Measurements from ENCODE around the gene CTPS1.

CTPS1 gene

GRCh38 chr1:41010345-41010744 is 30.8 kb downstream of the CTPS1 start:
- Histone ChIP-seq H3K36me3 (ENCODE audit: control insufficient read depth, insufficient read depth, low read length) (peaks cover 32% of the 10 kb centered on the region), H4K8ac (ENCODE audit: low read depth, low read length) (no peak overlapping the region), H3K56ac (ENCODE audit: low read length) (no peak overlapping the region), H3K9ac (ENCODE audit: low read length) (no peak overlapping the region), H3K27me3 (ENCODE audit: insufficient read depth, low read length, poor library complexity) (no peaks in the 10 kb centered on the region), H2BK120ac (ENCODE audit: low read depth, low read length) (no peak overlapping the region), H3K4ac (ENCODE audit: low read depth, low read length) (no peak overlapping the region), H3K4me3 (ENCODE audit: low read length) (no peak overlapping the region), H2BK15ac (replicated peaks; ENCODE audit: low read depth) (no peak overlapping the region), H3K27ac (ENCODE audit: low read depth, low read length) (no peak overlapping the region), H3K79me2 (ENCODE audit: control insufficient read depth, insufficient read depth, low read length) (no peaks in the 10 kb centered on the region), H4K5ac (ENCODE audit: low read length) (no peak overlapping the region), H2BK5ac (ENCODE audit: low read length) (no peak overlapping the region), H3K18ac (ENCODE audit: low read length) (no peak overlapping the region), H3K79me1 (ENCODE audit: low read length) (peaks cover 2% of the 10 kb centered on the region), H3K23ac (ENCODE audit: low read length) (no peak overlapping the region), H3K4me2 (ENCODE audit: low read length) (no peak overlapping the region), H2AK5ac (ENCODE audit: low read length) (no peak overlapping the region), H3K4me1 (ENCODE audit: control insufficient read depth, low read depth, low read length) (no peaks in the 10 kb centered on the region)
- no CpG with 5 or more reads among the region's 1 CpG for WGBS (ENCODE audit: extremely low coverage, insufficient coverage, low lambda C conversion rate)
- no peak for DNase-seq

- WGBS (ENCODE audit: extremely low coverage, insufficient coverage, low lambda C conversion rate), result no CpG with 5 or more reads among the region's 6 CpGs
- no peak overlapping the region for H3K18ac ChIP-seq (ENCODE audit: low read length)
- peaks cover 27% of the 10 kb centered on the region for H3K36me3 ChIP-seq (ENCODE audit: control insufficient read depth, insufficient read depth, low read length)
These were observed 33.5 kb downstream of the CTPS1 start for GRCh38 chr1:41013024-41013423.

GRCh38 chr1:41013796-41014195 is 34.3 kb downstream of the CTPS1 start:
- Histone ChIP-seq H3K4me1 (ENCODE audit: control insufficient read depth, low read depth, low read length) (no peaks in the 10 kb centered on the region), H2BK120ac (ENCODE audit: low read depth, low read length) (no peak overlapping the region), H2BK5ac (ENCODE audit: low read length) (no peak overlapping the region), H3K4me3 (ENCODE audit: low read length) (no peak overlapping the region), H3K27ac (ENCODE audit: low read depth, low read length) (no peak overlapping the region), H3K79me1 (ENCODE audit: low read length) (no peaks in the 10 kb centered on the region), H3K18ac (ENCODE audit: low read length) (no peak overlapping the region), H3K4me2 (ENCODE audit: low read length) (no peak overlapping the region), H2BK15ac (replicated peaks; ENCODE audit: low read depth) (no peak overlapping the region), H3K27me3 (ENCODE audit: insufficient read depth, low read length, poor library complexity) (no peaks in the 10 kb centered on the region), H3K36me3 (ENCODE audit: control insufficient read depth, insufficient read depth, low read length) (peaks cover 21% of the 10 kb centered on the region), H3K9ac (ENCODE audit: low read length) (no peak overlapping the region), H4K8ac (ENCODE audit: low read depth, low read length) (no peak overlapping the region), H4K5ac (ENCODE audit: low read length) (no peak overlapping the region), H3K4ac (ENCODE audit: low read depth, low read length) (no peak overlapping the region), H2AK5ac (ENCODE audit: low read length) (no peak overlapping the region), H3K23ac (ENCODE audit: low read length) (no peak overlapping the region), H3K79me2 (ENCODE audit: control insufficient read depth, insufficient read depth, low read length) (no peaks in the 10 kb centered on the region), H3K56ac (ENCODE audit: low read length) (no peak overlapping the region)
- WGBS (ENCODE audit: extremely low coverage, insufficient coverage, low lambda C conversion rate), result no CpG with 5 or more reads among the region's 7 CpGs
- no peak for DNase-seq

More at GRCh38 chr1:41013024-41013423, 33.5 kb downstream of the CTPS1 start:
- H3K4me2 ChIP-seq (ENCODE audit: low read length), result no peak overlapping the region
- H3K9ac ChIP-seq (ENCODE audit: low read length), result no peak overlapping the region
- no peak overlapping the region for H3K23ac ChIP-seq (ENCODE audit: low read length)
- H2BK120ac ChIP-seq (ENCODE audit: low read depth, low read length), result no peak overlapping the region
- no peak overlapping the region for H2BK15ac ChIP-seq (replicated peaks; ENCODE audit: low read depth)
- H2BK5ac ChIP-seq (ENCODE audit: low read length), result no peak overlapping the region
- no peak overlapping the region for H3K4ac ChIP-seq (ENCODE audit: low read depth, low read length)
- no peak overlapping the region for H3K4me3 ChIP-seq (ENCODE audit: low read length)
- no peak overlapping the region for H4K5ac ChIP-seq (ENCODE audit: low read length)
- H3K56ac ChIP-seq (ENCODE audit: low read length), result no peak overlapping the region
- no peaks in the 10 kb centered on the region for H3K4me1 ChIP-seq (ENCODE audit: control insufficient read depth, low read depth, low read length)
- H3K27ac ChIP-seq (ENCODE audit: low read depth, low read length), result no peak overlapping the region
- no peaks in the 10 kb centered on the region for H3K27me3 ChIP-seq (ENCODE audit: insufficient read depth, low read length, poor library complexity)
- H3K79me1 ChIP-seq (ENCODE audit: low read length), result no peaks in the 10 kb centered on the region
- no peak overlapping the region for H4K8ac ChIP-seq (ENCODE audit: low read depth, low read length)
- no peaks in the 10 kb centered on the region for H3K79me2 ChIP-seq (ENCODE audit: control insufficient read depth, insufficient read depth, low read length)
- H2AK5ac ChIP-seq (ENCODE audit: low read length), result no peak overlapping the region
- no peak for DNase-seq

- Histone ChIP-seq H4K8ac (ENCODE audit: low read depth, low read length) (no peak overlapping the region), H3K27ac (ENCODE audit: low read depth, low read length) (no peak overlapping the region), H3K4me1 (ENCODE audit: control insufficient read depth, low read depth, low read length) (no peaks in the 10 kb centered on the region), H3K9ac (ENCODE audit: low read length) (no peak overlapping the region), H3K27me3 (ENCODE audit: insufficient read depth, low read length, poor library complexity) (no peaks in the 10 kb centered on the region), H2BK15ac (replicated peaks; ENCODE audit: low read depth) (no peak overlapping the region), H3K4ac (ENCODE audit: low read depth, low read length) (no peak overlapping the region), H3K79me1 (ENCODE audit: low read length) (no peaks in the 10 kb centered on the region), H3K36me3 (ENCODE audit: control insufficient read depth, insufficient read depth, low read length) (peaks cover 17% of the 10 kb centered on the region), H3K23ac (ENCODE audit: low read length) (no peak overlapping the region), H2BK5ac (ENCODE audit: low read length) (no peak overlapping the region), H3K4me2 (ENCODE audit: low read length) (no peak overlapping the region), H3K4me3 (ENCODE audit: low read length) (no peak overlapping the region), H2BK120ac (ENCODE audit: low read depth, low read length) (no peak overlapping the region), H3K56ac (ENCODE audit: low read length) (no peak overlapping the region), H4K5ac (ENCODE audit: low read length) (no peak overlapping the region), H3K79me2 (ENCODE audit: control insufficient read depth, insufficient read depth, low read length) (no peaks in the 10 kb centered on the region), H2AK5ac (ENCODE audit: low read length) (no peak overlapping the region), H3K18ac (ENCODE audit: low read length) (no peak overlapping the region)
- no CpG with 5 or more reads among the region's 8 CpGs for WGBS (ENCODE audit: extremely low coverage, insufficient coverage, low lambda C conversion rate)
- DNase-seq, result no peak
These were observed 35.4 kb downstream of the CTPS1 start for GRCh38 chr1:41014871-41015270.

- Histone ChIP-seq H3K23ac (ENCODE audit: low read length) (no peak overlapping the region), H3K36me3 (ENCODE audit: control insufficient read depth, insufficient read depth, low read length) (peaks cover 16% of the 10 kb centered on the region)
These were observed 35.9 kb downstream of the CTPS1 start for GRCh38 chr1:41015281-41015896.

GRCh38 chr1:41015897-41016470 is 36.5 kb downstream of the CTPS1 start:
- H4K5ac ChIP-seq (ENCODE audit: low read length), result no peak overlapping the region
- peaks cover 13% of the 10 kb centered on the region for H3K36me3 ChIP-seq (ENCODE audit: control insufficient read depth, insufficient read depth, low read length)
- H3K27ac ChIP-seq (ENCODE audit: low read depth, low read length), result no peak overlapping the region
- H3K4me1 ChIP-seq (ENCODE audit: control insufficient read depth, low read depth, low read length), result no peaks in the 10 kb centered on the region
- no peak overlapping the region for H2AK5ac ChIP-seq (ENCODE audit: low read length)
- H3K4me3 ChIP-seq (ENCODE audit: low read length), result no peak overlapping the region
- H3K79me1 ChIP-seq (ENCODE audit: low read length), result no peaks in the 10 kb centered on the region
- no peak overlapping the region for H3K4me2 ChIP-seq (ENCODE audit: low read length)
- no peak overlapping the region for H2BK120ac ChIP-seq (ENCODE audit: low read depth, low read length)
- no peaks in the 10 kb centered on the region for H3K27me3 ChIP-seq (ENCODE audit: insufficient read depth, low read length, poor library complexity)
- no CpG with 5 or more reads among the region's 13 CpGs for WGBS (ENCODE audit: extremely low coverage, insufficient coverage, low lambda C conversion rate)
- no peak overlapping the region for H3K9ac ChIP-seq (ENCODE audit: low read length)
- H2BK5ac ChIP-seq (ENCODE audit: low read length), result no peak overlapping the region
- H3K23ac ChIP-seq (ENCODE audit: low read length), result no peak overlapping the region
- H2BK15ac ChIP-seq (replicated peaks; ENCODE audit: low read depth), result no peak overlapping the region
- H3K79me2 ChIP-seq (ENCODE audit: control insufficient read depth, insufficient read depth, low read length), result no peaks in the 10 kb centered on the region
- DNase-seq, result no peak
- no peak overlapping the region for H3K18ac ChIP-seq (ENCODE audit: low read length)
- H4K8ac ChIP-seq (ENCODE audit: low read depth, low read length), result no peak overlapping the region
- no peak overlapping the region for H3K56ac ChIP-seq (ENCODE audit: low read length)
- H3K4ac ChIP-seq (ENCODE audit: low read depth, low read length), result no peak overlapping the region

More at GRCh38 chr1:41015281-41015896, 35.9 kb downstream of the CTPS1 start:
- Histone ChIP-seq H3K4ac (ENCODE audit: low read depth, low read length) (no peak overlapping the region), H2AK5ac (ENCODE audit: low read length) (no peak overlapping the region), H4K5ac (ENCODE audit: low read length) (no peak overlapping the region), H3K9ac (ENCODE audit: low read length) (no peak overlapping the region), H3K79me1 (ENCODE audit: low read length) (no peaks in the 10 kb centered on the region), H3K18ac (ENCODE audit: low read length) (no peak overlapping the region), H2BK5ac (ENCODE audit: low read length) (no peak overlapping the region), H3K56ac (ENCODE audit: low read length) (no peak overlapping the region), H3K4me2 (ENCODE audit: low read length) (no peak overlapping the region), H4K8ac (ENCODE audit: low read depth, low read length) (no peak overlapping the region), H3K27ac (ENCODE audit: low read depth, low read length) (no peak overlapping the region), H3K4me3 (ENCODE audit: low read length) (no peak overlapping the region), H3K4me1 (ENCODE audit: control insufficient read depth, low read depth, low read length) (no peaks in the 10 kb centered on the region), H2BK120ac (ENCODE audit: low read depth, low read length) (no peak overlapping the region), H3K27me3 (ENCODE audit: insufficient read depth, low read length, poor library complexity) (no peaks in the 10 kb centered on the region), H3K79me2 (ENCODE audit: control insufficient read depth, insufficient read depth, low read length) (no peaks in the 10 kb centered on the region), H2BK15ac (replicated peaks; ENCODE audit: low read depth) (no peak overlapping the region)
- no peak for DNase-seq
- no CpG with 5 or more reads among the region's 5 CpGs for WGBS (ENCODE audit: extremely low coverage, insufficient coverage, low lambda C conversion rate)

Measured in mesendoderm (in vitro differentiated cells).